GM19238 (cell line): ENCODE measurements around the gene TTC28.

Experiments
- DNase-seq: peaks from one replicate; pipeline ENCODE4 v3.0.0; 2011; ENCODE audit warnings: low spot score; ENCODE audit not compliant: insufficient read length

Gene TTC28

DNA sequence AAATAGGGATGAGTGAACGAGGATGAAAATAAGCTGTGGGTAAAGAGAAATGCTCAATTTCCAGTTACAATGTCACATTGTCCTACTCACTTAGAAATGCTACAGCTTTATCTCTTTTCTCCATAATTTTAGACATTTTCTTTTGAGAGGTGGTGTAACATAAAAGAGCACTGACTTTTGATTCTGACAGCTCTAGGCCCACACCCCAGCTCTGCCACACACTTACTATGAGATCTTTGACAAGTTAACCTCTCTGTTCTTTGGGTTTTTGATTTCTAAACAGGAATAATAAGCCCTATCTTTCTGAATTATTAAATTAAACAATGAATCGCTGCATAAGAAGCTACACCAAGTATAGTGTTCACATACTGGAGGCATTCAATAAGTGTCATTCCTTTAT is 532.2 kb downstream of the TTC28 start:
- DNase-seq: no peak

DNA sequence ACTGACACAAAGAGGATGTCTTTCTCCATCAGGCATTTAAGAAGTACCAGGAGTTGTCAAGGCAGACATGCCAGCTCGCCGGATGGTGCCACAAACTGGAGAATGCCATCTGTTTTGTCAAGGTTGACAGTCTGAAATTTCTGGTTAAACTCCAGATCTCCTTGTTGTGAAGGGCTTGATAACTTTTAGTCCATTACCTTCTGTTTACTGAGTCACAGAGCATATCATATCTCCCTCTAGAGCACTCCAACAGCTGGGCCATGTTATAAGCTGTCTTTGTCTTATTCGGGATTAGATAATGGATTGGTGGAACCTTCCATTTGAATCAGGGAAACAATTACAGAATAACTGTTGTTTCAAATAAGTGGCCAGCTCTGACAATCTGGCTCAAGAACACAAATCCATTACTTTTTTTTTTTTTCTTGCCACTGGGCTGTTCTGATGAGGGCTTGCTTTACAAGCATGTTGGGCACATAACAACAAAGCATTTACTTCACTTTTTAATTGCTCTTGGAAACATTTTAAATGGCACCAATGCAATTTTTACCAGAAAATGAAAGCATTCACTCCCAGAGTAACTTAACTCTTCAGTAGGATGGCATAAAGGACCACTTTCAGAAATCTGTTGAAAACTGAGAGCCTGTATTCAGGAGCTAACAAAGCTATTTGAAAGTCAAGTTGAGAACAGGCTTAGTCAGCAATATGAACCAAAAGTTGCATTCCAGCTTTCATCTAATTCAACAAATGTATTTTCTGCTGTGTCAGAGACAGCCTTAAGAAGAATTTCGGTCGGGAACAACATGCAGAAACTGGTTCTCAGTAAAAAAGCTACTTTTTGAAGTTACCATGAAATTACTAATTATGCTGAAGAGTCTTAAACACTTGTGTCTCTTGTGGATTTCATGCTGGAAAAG is 533.0 kb downstream of the TTC28 start:
- no peak for DNase-seq

DNA sequence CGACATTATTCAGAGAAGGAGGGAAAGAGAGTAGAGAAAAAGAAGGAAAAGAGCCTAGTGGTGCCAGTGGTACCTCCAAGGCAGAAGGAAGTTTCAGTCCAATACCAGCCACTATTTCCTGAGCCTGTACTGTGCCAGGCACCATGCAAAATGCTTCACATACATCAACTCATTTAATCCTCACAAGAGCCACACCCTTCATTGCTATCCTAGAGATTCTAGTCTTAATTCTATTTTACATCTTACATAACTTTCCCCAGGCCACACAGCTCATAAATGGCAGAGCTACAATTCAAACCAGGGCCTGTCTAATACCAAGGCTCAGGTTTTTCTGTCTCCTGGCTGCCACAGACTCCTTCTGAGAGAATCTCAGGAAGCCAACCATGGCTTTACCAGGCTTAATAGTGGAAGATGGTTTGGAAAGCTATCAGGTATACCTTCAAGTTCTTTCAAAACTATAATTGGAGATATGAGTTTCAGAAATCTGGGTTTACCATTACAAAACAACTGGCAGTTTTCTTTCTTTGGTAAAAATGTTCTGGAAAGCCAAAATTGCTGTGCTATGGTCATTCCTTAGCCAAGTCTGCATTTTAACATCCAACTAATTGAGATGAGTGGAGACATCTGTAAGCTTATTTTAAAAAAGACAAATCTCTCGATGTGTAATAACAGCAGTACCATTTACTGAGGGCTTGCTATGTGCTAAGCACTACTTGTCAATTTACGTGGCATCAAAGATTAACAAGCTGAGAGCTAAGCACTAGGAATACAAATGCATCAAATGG is 535.5 kb downstream of the TTC28 start:
- DNase-seq: no peak

DNA sequence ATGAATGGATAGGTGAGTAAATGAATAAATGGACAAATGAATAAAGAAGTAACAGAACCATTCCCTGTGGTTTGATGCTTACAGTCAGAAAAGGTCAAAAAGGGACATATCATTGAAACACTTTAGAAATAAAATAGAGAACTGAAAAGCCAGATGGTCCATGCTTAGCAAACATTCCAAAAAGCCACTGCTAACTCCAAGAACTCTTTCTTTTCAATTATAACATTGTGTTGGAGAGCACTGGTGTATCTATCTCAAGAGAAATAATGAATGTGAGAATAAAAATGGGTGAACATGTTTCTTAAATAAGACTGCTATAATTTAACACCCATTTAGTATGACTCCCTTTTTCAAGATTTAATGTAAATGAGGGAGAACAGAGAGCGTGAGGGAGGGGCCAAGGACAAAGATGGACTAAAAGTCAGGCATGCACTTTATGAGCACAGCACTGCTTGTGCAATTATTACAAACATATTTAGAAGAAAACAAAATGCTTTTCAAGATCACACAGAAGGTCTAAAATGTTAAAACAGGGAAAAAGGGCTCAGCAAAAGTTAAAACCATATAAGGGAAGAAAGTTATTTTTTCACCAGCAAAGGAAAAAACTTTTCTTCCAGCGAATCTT is 536.3 kb downstream of the TTC28 start:
- no peak for DNase-seq

DNA sequence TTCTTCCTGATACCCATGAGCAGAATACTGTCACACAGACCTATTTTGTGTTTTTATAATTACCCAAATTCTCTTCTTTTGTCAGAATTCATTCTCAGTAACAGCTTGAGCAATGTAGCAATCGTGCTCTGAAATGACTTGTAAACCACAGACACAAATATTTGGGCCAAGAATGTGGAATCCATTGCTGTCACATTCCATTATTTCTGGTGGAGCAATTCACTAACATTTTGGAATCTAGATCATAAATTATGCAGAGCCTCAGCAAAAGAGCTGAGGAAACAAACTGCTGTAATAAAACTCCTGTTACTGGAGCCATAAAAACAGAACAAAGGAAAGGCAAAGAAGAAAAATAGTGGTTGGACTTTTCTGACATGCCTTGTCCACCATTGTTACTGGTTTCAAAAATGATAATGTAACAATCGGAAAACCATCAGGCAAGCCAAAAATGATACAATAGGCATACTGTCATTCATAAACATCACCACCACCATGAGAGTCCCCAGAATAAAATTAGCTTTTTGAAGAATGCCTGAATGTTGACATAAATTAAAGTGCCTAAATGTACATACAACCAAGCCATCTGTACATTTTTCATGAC is 537.2 kb downstream of the TTC28 start:
- no peak for DNase-seq

DNA sequence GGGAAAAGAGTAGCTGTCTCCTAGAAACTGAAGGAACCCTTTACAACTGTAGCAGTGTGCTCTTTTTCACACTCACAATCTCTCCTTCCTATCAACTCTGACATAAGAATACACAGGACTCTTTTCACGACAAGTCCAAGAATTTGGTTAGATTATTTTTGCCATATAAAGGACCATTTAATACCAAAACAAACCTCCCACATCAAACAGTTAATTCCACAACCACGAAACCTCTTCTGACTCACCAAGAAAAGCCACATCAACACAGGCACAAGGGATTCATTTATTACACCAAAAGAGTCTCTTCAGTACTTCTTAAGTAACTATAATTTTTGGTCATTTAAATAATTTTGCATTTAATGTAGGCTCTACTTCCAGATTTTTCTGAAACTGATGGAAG is 538.0 kb downstream of the TTC28 start:
- DNase-seq: no peak

DNA sequence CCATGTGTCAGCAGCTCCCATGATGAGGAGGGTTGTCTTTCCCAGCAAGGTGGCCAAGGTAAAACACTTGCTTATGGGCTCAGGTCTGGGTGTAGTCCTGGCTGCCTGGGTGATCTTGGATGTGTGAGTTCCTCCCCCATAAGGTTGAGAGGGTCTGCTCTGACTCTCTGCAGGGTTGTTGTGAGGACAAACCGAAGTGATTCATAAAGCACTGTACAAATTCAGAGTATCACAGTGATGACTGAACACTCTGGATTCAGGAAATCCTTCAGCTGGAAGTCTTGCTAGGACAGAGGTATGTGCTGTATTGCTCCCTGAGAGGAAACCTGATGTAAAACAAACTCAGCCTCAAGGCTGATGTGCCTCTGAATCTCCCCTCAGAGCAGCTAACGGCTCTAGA is 539.7 kb downstream of the TTC28 start:
- no peak for DNase-seq

DNA sequence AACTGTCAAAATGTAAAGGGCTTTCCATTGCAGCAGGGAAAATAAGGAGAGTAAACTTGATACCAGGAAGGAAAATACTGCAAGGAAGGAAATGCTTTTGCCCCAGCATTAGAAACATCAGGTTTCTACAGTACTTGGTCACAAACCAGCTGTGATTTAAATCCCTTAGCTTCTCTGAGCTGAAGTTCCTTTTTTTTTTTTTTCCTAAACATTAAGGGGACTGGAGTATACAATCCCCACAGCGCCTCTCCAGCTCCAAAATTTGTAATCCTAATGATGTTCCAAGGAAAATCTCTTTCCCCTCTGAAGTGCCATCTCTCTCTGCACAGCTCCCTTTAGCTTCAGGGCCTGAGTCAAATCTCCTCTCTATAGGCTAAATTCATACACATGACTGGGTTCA is 540.1 kb downstream of the TTC28 start:
- no peak for DNase-seq

DNA sequence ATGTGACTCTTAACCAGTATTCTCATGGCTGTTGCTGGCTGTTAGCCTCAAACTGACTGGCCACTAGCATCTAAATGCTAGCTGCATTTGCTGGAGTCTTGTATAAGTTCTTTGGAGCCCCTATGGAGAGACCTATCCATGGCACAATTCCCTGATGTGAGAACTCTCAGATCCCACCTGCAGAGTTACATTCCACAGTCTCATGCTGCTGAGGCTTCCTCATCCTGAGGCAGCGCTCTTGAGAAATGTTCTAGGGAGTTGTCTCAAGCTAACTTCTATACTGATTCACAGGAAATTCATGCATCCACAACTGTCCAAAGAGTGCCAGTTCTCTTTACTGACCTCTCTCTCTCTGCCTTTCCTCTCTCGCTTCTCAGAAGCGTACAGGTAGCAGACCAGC is 542.6 kb downstream of the TTC28 start:
- DNase-seq: no peak

DNA sequence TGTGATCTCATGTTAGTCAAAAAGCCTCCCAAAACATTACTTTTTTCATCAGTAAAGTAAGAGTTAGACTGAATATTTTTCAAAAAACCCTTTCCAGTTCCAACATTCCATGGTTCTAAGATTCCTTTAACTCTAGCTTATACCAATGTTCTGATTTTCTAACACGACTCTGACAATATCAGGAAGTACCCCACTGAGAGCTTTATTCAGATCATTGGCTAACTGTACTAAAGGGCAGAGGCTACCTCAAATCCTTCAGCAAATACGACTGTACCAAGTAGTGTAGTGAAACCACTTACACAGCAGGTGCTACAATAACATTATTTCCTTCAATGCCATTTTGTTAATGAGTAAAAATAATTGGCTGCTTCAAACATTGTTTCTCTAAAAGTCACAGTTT is 547.2 kb downstream of the TTC28 start:
- DNase-seq: no peak

DNA sequence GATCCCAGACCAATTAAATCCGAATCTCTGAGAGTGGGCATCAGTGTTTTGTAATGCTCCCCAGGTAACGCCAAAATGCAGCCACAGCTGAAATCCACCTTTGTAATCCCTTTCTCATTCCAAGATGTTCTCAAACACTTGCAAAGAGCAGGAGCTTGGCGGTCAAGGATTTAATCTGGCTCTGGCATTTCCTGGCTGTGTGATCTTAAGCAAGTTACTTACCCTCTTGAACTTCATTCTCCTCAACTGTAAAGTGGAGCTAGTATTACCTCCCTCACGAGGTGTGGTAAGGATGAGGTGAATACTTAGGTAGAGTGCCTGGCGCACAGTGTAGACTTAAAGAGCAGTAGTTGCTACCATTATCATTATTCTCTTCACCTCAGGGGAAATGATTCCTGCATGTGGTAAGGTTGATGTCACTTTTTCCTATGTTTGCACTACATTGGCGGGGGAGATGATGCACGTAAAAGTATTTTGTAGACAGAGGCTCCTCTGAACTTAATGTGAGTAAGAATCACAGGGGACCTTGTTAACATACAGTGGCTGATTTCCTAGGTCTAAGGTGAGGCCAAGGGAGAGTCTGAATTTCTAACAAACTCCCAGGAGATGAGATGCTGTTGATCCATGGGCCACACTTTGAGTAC is 550.2 kb downstream of the TTC28 start:
- no peak for DNase-seq

DNA sequence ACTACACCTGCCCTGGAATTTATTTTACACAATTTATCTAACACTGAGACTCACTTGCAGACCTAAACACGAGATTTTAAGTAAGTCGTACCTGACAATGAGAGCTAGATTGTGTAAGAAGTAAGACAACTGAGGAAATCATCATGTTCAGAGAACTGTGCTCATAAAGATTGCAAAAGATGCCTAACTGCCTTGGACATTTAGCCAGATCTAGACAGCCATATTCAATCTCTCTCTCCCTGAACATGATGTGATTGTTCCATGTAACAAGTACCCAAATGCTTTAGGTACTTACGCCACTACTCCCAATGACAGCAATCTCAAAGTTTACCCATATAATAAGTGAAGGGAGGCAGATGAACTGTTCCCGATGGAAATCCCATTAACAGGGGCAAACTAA is 550.8 kb downstream of the TTC28 start:
- no peak for DNase-seq

DNA sequence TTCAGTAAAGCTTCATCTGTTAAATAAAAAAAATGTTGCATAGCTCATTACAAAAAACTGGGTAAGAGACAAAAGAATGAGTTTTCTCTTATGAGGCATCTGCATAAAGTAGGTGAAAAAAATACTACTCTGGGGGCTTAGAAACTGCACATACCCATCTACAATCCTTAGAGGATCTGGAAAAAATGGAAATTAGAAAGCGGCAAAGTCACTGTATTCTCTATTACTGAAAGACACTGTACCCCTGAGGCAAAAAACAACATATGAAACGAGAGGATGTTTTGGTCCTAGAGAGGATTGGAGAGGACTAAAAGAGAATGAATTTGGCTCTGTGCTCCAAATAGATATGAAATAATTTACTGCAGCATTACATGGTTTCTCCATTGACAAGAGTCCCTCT is 553.8 kb downstream of the TTC28 start:
- DNase-seq: no peak

DNA sequence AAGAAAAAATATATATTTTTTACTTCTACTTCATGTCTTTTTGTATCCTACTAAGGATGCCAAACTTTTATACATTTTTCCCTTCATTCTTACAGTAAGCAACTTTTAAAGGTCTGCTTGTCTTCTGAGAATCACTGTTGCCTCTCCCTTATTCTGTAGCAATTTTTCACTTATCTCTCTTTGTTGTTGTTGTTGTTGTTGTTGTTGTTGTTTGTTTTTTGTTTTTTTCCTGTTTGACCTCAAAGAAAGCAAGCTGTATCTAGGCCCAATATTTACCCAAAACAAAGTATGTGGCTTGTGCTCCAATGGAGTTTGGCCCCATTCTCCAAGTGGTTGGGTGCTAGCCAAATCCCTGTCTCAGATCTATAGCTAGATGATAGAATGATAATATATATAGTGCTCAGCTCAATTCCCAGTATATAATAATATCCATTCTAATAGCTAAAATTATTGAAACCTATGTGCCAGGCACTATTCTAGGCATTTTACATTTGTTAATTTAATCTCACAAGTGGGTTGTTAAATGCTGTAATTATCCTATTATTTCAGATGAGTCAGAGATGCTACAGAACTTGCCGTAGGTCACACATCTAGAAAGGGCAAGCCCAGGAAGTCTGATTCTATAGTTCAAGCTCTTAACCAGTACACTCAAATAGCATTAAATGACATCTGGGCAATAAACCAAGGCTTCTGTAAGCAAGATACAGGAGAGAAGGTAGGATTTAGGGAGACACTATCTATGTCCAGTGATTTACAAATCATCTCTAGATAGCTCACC is 555.5 kb downstream of the TTC28 start:
- DNase-seq: no peak

DNA sequence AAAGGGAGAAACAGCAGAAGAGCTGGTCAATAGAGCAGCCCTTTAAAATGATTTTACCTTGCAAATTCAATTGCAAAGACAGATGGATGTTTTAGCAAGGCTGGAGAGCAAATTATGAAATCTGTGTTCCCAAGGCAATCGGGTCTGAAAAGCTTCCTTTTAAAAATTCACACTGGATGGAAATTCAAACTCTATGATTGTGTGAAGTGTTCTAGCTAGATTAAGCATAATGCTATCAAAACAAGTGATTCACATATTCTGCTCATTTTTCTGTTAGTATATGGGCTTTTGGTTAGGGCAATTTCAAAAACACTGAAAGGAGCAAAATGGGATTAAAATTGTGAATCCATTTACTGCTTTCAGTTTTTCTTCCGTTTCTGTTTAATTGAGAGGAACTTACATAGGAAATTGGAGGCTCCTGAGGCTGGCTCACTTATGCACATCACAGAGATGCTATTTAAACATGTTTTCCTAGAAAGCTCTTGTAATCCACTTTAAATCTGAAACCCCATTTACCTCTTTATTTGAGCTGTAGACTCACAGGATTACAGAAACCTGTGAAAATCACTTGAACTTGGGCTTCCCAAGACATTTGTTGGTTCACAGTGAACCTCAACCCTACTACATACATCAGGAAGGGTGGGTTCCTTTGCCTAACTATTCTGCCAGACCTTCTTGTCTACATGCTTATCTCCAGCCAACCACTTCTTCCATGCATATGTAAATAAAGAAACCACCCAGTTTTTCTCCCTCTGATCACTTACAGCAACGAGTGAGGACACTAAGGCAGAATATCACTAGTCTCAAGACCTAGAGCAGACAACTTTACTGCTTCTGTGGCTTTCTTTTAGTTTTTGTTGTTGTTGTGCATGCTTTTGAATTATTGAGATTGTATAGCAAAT is 558.7 kb downstream of the TTC28 start:
- no peak for DNase-seq

DNA sequence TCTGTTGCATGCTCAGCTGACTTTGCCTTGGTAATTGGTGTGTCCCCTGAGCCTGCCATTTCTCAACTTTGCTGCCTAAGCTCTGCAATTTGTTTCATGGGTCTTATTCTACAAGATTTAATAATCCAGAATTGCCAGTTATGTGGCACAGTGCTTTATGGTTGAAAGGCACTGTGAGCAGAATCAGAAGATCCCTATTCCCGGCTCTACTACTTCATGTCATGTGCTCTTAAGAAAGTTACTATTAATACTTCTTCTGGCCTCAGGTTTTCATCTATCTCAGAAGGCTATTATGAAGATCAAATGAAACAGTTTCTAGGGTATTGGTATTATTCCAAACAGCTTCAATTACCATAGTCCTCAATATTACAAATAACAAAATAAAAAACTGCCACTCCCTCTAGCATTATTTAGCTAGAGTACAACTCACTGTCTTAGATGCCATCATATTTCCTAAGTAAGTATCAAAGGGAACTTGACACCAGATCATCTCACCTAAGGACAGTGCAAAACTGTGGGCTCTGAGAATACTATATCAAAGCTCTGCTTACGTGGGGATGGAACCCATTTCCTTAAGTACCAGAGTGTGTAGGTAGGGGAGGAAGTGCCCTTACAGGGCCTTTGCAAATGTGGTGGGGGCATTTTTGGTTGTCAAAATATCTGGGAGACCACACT is 560.5 kb downstream of the TTC28 start:
- DNase-seq: no peak

DNA sequence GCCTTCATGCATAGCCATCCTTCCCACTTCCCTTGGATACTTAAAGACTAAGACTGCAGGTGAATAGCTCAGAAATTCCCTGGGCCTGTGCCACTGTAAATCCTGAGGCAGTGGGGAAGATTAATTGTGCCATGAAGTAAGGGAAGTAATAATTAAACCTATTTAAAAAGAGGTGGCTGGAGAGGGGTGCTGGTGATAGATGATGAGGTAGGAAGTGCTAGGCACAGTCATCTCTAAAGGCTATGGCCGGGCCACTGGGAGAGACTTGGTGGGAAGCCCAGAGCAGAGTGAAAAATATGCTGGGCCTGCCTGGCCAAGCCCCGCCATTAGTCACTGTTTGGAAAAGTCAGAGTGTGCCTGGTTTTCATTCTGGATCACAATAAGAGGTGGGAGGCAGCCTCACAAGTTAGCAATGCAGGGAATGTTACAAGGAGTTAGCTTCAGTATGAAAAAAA is 563.4 kb downstream of the TTC28 start:
- no peak for DNase-seq

DNA sequence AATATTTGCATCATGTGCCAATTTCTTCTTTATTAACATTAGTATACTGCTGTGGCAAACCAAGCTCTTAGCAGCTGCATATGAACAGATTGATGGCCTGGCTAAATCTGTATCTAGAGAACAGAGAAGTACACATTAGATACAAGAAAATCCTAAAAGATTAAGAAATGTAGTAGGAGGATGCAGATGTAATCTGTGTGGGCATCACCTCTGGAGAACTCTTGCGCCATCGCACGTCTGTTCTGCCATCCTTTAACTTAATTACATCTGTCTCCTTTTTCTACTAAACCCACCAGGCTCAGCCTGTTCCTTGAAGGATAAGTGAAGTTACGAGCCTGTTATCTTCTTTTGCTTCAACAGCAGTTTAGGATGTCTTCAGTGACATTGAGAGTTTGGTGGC is 564.2 kb downstream of the TTC28 start:
- no peak for DNase-seq

DNA sequence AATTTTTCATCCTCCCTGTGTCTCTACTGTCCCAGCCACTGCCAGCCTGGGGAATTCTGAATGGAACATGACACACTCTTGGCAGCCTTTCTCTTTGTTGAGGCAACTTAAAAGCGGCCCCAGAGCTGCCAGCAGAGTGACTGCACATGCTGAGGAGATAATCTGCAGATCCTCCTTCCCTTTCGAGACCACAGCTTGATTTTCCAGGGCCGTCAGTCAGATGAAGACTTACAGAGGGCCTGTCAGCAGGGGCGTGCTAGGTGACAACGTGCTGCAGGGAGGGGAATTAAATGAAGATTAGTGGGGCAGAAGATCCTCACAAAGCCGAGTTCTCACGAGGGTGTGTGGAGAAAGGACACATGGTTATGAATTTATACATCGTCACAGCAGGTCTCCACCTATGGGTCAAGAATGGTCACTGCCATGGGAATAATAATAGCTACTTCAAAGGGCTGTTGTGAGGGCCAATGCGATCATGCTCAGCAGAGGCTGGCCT is 567.0 kb downstream of the TTC28 start:
- no peak for DNase-seq
